ENCODE measurements around the gene TOR1B.

GRCh38 chr9:129810116-129810515, 7.1 kb downstream of the TOR1B start:
- TF ChIP-seq KLF8 (tag by site-specific recombination; IDR thresholded peaks at IDR 0.05) (no peak), CTCF (tag by site-specific recombination; IDR thresholded peaks at IDR 0.05) (no peak), KLF16 (tag by site-specific recombination; IDR thresholded peaks at IDR 0.05) (no peak), ZNF214 (tag by site-specific recombination; IDR thresholded peaks at IDR 0.05; ENCODE audit: borderline replicate concordance) (no peak), ZNF670 (tag by site-specific recombination; IDR thresholded peaks at IDR 0.05; ENCODE audit: low read depth) (no peak)
